ENCODE data around the gene NME9.

The NME9 gene

GRCh38 chr3:138329984-138330293 lies 288 bp upstream of the NME9 start:
- H3K27ac ChIP-seq (replicated peaks), result no peak overlapping the region
- no peak for DNase-seq (ENCODE audit: low read depth in 1 of 2, low spot score in 1 of 2)
- peak overlapping the region; percentile 48 for H3K4me3 ChIP-seq (replicated peaks; ENCODE audit: insufficient read depth, low read length)
- peaks cover 30% of the 10 kb centered on the region for H3K27me3 ChIP-seq (ENCODE audit: insufficient read depth, poor library complexity, severe bottlenecking)
- TF ChIP-seq, protein P1, sequence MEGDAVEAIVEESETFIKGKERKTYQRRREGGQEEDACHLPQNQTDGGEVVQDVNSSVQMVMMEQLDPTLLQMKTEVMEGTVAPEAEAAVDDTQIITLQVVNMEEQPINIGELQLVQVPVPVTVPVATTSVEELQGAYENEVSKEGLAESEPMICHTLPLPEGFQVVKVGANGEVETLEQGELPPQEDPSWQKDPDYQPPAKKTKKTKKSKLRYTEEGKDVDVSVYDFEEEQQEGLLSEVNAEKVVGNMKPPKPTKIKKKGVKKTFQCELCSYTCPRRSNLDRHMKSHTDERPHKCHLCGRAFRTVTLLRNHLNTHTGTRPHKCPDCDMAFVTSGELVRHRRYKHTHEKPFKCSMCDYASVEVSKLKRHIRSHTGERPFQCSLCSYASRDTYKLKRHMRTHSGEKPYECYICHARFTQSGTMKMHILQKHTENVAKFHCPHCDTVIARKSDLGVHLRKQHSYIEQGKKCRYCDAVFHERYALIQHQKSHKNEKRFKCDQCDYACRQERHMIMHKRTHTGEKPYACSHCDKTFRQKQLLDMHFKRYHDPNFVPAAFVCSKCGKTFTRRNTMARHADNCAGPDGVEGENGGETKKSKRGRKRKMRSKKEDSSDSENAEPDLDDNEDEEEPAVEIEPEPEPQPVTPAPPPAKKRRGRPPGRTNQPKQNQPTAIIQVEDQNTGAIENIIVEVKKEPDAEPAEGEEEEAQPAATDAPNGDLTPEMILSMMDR (IDR thresholded peaks at IDR 0.05; ENCODE audit: insufficient read depth, low read length), result no peak
- no peak for TF ChIP-seq POLR2AphosphoS5 (IDR thresholded peaks at IDR 0.05; ENCODE audit: low read depth)
- TF ChIP-seq, protein P2, sequence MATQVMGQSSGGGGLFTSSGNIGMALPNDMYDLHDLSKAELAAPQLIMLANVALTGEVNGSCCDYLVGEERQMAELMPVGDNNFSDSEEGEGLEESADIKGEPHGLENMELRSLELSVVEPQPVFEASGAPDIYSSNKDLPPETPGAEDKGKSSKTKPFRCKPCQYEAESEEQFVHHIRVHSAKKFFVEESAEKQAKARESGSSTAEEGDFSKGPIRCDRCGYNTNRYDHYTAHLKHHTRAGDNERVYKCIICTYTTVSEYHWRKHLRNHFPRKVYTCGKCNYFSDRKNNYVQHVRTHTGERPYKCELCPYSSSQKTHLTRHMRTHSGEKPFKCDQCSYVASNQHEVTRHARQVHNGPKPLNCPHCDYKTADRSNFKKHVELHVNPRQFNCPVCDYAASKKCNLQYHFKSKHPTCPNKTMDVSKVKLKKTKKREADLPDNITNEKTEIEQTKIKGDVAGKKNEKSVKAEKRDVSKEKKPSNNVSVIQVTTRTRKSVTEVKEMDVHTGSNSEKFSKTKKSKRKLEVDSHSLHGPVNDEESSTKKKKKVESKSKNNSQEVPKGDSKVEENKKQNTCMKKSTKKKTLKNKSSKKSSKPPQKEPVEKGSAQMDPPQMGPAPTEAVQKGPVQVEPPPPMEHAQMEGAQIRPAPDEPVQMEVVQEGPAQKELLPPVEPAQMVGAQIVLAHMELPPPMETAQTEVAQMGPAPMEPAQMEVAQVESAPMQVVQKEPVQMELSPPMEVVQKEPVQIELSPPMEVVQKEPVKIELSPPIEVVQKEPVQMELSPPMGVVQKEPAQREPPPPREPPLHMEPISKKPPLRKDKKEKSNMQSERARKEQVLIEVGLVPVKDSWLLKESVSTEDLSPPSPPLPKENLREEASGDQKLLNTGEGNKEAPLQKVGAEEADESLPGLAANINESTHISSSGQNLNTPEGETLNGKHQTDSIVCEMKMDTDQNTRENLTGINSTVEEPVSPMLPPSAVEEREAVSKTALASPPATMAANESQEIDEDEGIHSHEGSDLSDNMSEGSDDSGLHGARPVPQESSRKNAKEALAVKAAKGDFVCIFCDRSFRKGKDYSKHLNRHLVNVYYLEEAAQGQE (IDR thresholded peaks at IDR 0.05; ENCODE audit: insufficient replicate concordance, low read depth), result no peak

DNA sequence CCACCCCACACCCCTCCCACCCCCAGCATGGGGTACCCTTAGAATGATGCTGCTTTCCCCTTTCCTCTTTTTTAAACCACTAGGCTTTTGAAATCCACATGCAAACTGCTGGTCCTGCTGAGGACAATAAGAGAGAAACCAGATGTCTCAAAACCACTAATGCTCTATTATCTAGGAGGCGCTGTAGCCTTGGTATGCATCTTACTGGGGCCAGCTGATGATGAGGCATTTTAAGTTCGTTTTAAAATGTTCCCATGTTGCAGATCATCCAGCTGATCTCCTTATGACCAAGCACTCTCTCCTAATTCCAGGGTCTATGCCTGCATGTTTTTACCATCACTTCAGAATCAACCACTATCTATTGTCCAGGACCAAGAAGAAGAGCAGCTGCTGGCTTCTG lies 1.3 kb downstream of the NME9 start:
- Histone ChIP-seq H3K27ac (replicated peaks) (no peak overlapping the region), H3K27me3 (ENCODE audit: insufficient read depth, poor library complexity, severe bottlenecking) (peaks cover 23% of the 10 kb centered on the region), H3K4me3 (replicated peaks; ENCODE audit: insufficient read depth, low read length) (no peak overlapping the region)
- DNase-seq (ENCODE audit: low read depth in 1 of 2, low spot score in 1 of 2), result no peak
- TF ChIP-seq, protein P1 (IDR thresholded peaks at IDR 0.05; ENCODE audit: insufficient read depth, low read length), result peak; percentile 18
- TF ChIP-seq GABPA (IDR thresholded peaks at IDR 0.05; ENCODE audit: low read depth), result no peak
- TF ChIP-seq SPI1 (IDR thresholded peaks at IDR 0.05; ENCODE audit: borderline replicate concordance, low read depth), result no peak
- TF ChIP-seq, protein P2 (IDR thresholded peaks at IDR 0.05; ENCODE audit: insufficient replicate concordance, low read depth), result no peak
- TF ChIP-seq POLR2AphosphoS5 (IDR thresholded peaks at IDR 0.05; ENCODE audit: low read depth), result no peak

DNA sequence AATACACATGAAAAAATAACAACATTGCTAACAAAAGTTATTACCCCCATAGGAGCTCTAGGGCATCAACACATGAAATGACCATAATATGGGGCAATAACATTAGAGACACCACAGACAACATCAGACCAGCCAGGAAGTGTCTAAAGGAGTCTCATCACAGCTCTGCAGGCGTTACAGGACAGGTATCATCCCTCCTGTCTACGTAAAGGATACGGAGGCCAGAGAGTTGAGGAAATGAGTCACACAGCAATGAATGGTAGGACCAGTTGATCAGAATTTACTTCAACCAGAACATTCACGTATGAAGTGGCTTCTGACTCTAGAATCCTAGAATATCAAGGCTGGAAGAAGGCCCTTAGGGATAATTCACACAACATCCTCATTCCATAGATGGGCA lies 1.8 kb downstream of the NME9 start:
- no peak for TF ChIP-seq SPI1 (IDR thresholded peaks at IDR 0.05; ENCODE audit: borderline replicate concordance, low read depth)
- TF ChIP-seq, protein P2 (IDR thresholded peaks at IDR 0.05; ENCODE audit: insufficient replicate concordance, low read depth), result no peak
- TF ChIP-seq, protein P1 (IDR thresholded peaks at IDR 0.05; ENCODE audit: insufficient read depth, low read length), result no peak
- TF ChIP-seq GABPA (IDR thresholded peaks at IDR 0.05; ENCODE audit: low read depth), result no peak
- no peak for TF ChIP-seq POLR2AphosphoS5 (IDR thresholded peaks at IDR 0.05; ENCODE audit: low read depth)
- no peak for DNase-seq (ENCODE audit: low read depth in 1 of 2, low spot score in 1 of 2)

More for the DNA sequence above, 1.8 kb downstream of the NME9 start:
- H3K27ac ChIP-seq (replicated peaks), result no peak overlapping the region
- H3K27me3 ChIP-seq (ENCODE audit: insufficient read depth, poor library complexity, severe bottlenecking), result peaks cover 23% of the 10 kb centered on the region
- H3K4me3 ChIP-seq (replicated peaks; ENCODE audit: insufficient read depth, low read length), result no peak overlapping the region

Measured in HL-60 (cell line).